AG08396 (cell line): ENCODE measurements around the gene ALKBH5.

Experiments used
- DNase-seq: peaks from one replicate; pipeline ENCODE4 v3.0.0; 2012; ENCODE audit warnings: low spot score, mixed read lengths

The ALKBH5 gene

GRCh38 chr17:18158022-18158600 is 25.5 kb upstream of the ALKBH5 start:
- DNase-seq: peak; percentile 90

DNA sequence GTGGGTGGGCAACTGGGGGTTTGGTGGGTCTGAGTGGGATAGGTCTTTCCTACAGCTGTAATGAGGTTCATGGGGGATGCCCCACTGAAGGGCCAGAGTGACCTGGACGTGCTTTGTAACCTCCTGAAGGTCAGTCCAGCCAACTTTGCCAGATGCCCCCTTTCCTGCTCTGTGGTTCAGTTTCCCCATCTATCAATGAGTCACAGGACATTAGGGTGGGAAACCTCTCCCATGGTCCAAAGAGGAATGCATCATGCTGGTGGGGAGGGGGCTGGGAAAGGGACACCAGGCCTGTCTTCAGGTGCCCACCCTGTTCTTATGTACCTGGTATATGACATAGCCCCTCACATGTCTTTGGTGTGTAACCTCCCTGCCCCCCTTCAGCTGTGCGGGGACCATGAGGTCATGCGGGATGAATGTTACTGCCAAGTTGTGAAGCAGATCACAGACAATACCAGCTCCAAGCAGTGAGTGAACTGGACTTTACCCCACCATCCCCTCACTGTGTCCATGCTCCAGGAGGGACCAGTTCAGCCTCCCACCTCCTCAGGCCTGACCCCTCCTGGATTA is 24.0 kb upstream of the ALKBH5 start:
- DNase-seq: no peak

DNA sequence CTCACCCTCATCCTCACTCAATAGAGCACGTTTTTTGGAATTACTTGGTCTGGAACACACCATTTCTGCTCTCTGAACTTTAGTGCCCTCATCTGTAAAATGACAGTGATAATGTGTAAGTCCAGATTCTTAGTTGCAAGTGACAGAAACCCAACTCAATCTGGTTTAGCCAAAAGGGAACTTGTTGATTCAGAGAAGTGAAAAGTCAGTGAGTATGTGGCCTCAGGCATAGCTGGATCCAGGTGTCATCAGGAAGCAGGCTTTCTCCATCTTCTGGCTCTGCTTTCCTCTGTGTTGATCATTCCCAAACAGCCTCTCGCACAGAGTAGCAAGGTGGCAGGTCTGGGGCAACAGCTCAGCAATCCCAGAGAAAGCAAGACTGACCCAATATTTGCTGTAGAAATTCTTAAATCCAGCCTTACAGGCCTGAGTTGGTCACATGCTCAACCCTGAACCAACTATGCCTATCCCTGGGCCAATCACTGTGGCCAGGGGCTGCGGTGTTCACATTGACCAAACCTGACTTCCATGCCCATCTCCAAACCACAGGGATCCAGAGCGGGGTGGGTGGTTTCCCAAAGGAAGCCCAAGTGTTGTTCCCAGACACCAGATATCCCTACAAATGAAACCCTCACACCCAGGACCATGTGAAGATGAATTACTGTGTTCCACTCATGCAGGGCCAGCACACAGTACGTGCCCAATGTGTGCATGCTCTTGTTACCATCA is 23.3 kb upstream of the ALKBH5 start:
- DNase-seq: no peak

DNA sequence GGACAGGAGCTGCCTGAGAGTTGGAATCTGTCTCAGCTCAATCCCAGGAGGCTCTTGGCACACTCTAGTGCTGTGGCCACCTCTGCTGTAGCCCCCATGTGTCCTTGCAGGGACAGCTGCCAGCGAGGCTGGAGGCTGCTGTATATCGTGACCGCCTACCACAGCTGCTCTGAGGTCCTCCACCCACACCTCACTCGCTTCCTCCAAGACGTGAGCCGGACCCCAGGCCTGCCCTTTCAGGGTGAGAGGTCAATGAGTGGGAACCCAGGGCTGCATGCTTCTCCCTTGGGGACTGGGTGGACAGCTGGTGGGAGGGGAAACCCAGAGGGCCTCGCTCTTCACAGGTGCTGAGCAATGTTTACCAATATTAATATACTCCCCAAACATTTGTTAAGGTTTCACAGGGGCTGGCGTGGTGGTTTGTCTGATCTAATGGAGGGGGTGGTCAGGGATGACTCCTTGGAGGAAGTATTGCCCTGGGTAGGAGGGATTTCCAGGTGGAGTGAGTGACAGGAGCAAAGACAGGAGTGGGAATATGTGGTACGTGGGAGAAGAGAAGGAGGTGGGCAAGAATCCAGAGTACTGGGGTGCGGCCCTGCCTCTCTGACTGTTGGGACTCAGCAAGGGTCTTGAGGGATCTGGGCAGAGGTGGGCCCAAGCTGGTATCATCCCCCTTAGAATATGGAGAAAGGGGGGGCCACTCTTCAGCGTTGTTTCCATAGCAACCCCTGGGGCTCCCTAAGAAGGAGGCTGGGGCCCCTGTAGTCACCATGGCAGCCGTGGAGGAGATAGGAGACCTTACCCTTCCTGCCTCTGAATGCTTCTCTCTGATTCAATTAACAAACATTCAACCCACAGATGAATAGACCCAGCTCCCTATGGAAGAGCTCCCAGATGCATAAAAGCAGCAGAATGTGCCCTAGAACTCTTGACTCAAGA is 22.2 kb upstream of the ALKBH5 start:
- DNase-seq: no peak

GRCh38 chr17:18163547-18163946 is 20.1 kb upstream of the ALKBH5 start:
- no peak for DNase-seq

GRCh38 chr17:18166894-18167293 is 16.7 kb upstream of the ALKBH5 start:
- no peak for DNase-seq

- DNase-seq: no peak
Observed at GRCh38 chr17:18167421-18167820, 16.2 kb upstream of the ALKBH5 start.

DNA sequence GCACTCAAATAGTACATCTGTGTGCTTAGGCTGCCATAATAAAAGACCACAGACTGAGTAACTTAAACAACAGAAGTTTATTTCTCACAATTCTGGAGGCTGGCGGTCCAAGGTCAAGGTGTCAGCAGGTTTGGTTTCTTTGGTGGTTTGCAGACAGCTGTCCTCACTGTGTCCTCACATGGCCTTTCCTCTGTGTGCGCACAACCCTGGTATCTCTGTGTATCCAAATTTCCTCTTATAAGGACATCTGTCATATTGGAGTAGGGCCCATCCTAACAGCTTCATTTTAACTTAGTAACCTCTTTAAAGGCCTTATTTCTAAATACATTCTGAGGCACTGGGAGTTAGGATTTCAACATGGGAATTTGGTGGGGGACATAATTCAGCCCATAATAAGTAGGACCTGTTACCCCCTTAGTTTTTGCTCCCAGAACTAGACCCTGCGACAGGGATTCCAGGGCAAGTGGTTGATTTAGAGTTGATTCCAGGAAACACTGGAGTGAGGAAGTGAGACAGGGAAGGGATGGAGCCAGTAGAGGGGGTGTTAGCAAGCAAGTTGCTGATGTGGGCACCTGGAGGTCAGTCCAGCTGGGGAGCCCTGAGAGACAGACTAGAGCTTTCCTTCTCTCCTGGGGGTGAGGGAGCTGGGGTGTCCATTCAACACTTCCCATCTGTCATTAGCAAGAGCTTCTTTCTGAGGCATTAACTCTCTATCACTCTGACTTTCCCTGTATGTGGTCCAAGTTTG is 10.9 kb upstream of the ALKBH5 start:
- no peak for DNase-seq

GRCh38 chr17:18173740-18174139 is 9.9 kb upstream of the ALKBH5 start:
- no peak for DNase-seq

DNA sequence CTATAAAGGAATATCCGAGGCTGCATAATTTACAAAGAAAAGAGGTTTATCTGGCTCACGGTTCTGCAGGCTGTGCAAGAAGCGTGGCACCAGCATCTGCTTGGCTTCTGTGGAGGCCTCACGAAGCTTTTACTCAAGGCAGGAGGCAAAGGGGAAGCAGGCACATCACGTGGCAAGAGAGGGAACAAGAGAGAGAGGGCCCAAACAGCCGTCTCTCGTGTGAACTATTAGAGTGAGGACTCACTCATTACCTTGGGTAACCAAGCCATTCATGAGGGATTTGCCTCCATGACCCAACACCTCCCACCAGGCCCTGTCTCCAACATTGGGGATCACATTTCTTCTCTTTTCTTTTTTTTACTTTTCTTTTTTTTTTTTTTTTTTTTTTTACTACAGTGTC is 7.5 kb upstream of the ALKBH5 start:
- no peak for DNase-seq

- DNase-seq: no peak
Observed at GRCh38 chr17:18177133-18177532, 6.5 kb upstream of the ALKBH5 start.

DNA sequence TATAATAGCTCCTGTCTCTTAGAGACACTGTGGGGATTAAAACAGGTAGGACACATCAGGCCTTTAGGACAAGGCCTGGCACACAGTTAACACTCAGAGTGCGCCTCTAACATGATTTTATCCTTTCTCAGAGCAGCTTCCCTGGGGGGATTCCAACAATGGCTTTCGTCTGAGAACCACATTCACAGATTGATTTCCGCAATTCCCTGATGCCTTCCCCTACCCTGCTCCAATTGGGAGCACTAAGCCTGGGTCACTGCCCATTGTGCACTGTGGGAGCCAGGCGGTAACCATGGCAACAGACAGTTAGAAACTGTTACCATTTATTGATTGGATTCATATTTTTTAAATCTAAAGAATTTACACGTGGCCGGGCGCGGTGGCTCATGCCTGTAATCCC is 5.9 kb upstream of the ALKBH5 start:
- no peak for DNase-seq

DNA sequence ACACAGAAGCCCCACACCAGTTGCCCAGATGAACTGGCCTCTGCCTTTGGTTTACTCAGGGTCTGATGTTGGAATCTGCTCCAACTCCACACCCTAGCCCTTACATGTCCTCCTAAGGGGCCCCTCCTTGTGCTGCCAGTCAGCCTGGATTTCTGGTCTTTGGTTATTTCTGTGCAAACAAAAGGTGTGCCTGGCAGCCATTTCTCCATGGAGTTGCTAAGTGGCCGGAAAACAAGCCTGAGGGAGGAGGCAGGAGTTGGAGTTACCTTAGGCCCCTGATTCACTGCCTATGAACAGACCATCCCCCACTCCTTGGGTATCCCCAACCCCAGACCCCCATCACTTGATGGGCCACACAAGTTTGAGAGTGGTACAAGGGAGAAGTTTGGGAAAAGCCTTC is 4.4 kb upstream of the ALKBH5 start:
- DNase-seq: no peak

DNA sequence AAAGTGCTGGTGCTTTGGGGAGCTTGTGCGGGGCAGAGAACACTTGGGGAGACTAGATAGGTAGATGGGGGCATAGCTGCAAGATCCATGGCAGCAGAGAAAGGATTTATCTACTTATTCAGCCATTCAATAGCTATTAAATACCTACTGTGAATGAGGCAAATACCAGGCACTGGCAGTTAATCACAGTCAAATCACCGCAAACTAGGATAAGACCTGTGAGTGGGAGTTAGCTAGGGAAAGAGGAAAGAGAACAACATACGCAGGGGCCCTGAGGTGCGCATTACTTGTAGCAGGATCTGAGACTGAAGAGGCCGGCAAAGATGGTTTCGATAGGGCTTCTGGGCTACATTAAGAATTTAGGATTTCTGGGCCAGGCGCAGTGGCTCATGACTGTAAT is 3.8 kb upstream of the ALKBH5 start:
- no peak for DNase-seq

DNA sequence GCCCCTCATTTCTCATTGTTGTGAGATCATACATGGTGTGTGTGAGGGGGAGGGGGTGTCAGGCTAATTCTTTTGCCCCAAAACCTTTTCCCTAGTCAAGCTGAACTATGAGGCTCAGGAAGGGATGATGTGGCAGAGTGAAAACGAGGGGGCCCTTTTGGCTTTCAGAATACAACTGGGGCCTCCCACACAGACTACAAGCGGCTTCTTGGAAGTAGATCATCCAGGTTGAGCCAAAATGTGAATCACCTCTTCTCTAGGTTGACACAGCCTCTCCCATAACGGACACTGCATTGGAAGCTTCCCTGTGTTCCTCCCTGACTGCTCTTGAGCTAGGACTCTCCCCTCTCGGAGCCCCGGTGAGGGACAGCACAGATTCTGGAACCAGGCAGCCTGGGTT is 2.3 kb upstream of the ALKBH5 start:
- no peak for DNase-seq

- no peak for DNase-seq
Observed at GRCh38 chr17:18182110-18182977, 1.3 kb upstream of the ALKBH5 start.

DNA sequence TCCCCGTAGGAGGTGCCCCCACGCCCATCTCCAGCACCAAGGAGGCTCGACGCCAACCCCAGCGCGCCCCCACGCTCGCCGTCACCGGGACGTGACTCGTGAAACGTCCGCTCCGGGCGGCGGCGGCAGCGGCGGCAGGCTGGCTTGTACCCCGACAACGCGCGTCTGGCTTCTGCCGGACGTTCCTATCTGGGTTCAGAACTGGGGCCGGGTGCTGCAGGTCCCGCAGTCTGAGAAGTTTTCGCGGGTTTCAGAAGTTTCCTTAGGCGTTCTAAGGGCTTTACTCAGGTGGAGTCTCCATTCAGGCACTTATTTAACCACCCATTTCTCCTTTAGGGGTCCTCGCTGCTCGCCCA is 672 bp upstream of the ALKBH5 start:
- peak; percentile 82 for DNase-seq

DNA sequence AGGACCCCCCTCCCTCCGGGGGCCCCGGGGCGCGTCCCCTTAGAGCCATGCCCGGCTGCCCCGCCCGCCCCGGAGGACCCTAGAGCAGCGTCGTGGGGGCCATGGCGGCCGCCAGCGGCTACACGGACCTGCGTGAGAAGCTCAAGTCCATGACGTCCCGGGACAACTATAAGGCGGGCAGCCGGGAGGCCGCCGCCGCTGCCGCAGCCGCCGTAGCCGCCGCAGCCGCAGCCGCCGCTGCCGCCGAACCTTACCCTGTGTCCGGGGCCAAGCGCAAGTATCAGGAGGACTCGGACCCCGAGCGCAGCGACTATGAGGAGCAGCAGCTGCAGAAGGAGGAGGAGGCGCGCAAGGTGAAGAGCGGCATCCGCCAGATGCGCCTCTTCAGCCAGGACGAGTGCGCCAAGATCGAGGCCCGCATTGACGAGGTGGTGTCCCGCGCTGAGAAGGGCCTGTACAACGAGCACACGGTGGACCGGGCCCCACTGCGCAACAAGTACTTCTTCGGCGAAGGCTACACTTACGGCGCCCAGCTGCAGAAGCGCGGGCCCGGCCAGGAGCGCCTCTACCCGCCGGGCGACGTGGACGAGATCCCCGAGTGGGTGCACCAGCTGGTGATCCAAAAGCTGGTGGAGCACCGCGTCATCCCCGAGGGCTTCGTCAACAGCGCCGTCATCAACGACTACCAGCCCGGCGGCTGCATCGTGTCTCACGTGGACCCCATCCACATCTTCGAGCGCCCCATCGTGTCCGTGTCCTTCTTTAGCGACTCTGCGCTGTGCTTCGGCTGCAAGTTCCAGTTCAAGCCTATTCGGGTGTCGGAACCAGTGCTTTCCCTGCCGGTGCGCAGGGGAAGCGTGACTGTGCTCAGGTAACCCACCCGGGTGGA is 759 bp downstream of the ALKBH5 start:
- DNase-seq: peak; percentile 53

GRCh38 chr17:18185391-18185790 is 1.8 kb downstream of the ALKBH5 start:
- DNase-seq: peak; percentile 43
